Osteocyte (in vitro differentiated cells): ENCODE data around the gene RELB. TPM values are rescaled to one million over a fixed set of nuclear protein-coding genes. Genes with fewer than 3 reads are reported as not detected.

Experiments used
- DNase-seq: peaks from one replicate; pipeline ENCODE4 v3.0.0; 2021; ENCODE audit warnings: mixed read lengths; ENCODE audit not compliant: unreplicated experiment; ENCODE audit errors: extremely low spot score
- H3K27ac Mint-ChIP-seq: one replicate; pipeline ENCODE4 v1.8.0; 2021; ENCODE audit warnings: mild to moderate bottlenecking, mixed read lengths; ENCODE audit not compliant: unreplicated experiment
- H3K27me3 Mint-ChIP-seq: one replicate; pipeline ENCODE4 v1.8.0; 2021; ENCODE audit warnings: mixed read lengths; ENCODE audit not compliant: unreplicated experiment
- H3K36me3 Mint-ChIP-seq: one replicate; pipeline ENCODE4 v1.8.0; 2021; ENCODE audit warnings: mixed read lengths; ENCODE audit not compliant: unreplicated experiment
- H3K4me1 Mint-ChIP-seq: one replicate; pipeline ENCODE4 v1.8.0; 2021; ENCODE audit warnings: mixed read lengths; ENCODE audit not compliant: unreplicated experiment
- H3K4me3 Mint-ChIP-seq: one replicate; pipeline ENCODE4 v1.8.0; 2021; ENCODE audit warnings: mild to moderate bottlenecking, moderate library complexity, mixed read lengths; ENCODE audit not compliant: unreplicated experiment
- H3K9me3 Mint-ChIP-seq: one replicate; pipeline ENCODE4 v1.8.0; 2021; ENCODE audit warnings: mixed read lengths; ENCODE audit not compliant: unreplicated experiment
- CTCF ChIP-seq: fragments of 200-600 bp; sonication (generic); IDR thresholded peaks from 2 replicates; pipeline ENCODE4 v1.5.0; 2021; ENCODE audit warnings: antibody characterized with exemption, mild to moderate bottlenecking, moderate library complexity
- total RNA-seq: library from RNA; stranded (reverse); gene quantifications from 2 replicates; pipeline ENCODE4 v1.2.1, GENCODE V29; 2021

The RELB gene
- total RNA-seq, 1 donor from 2014 or later = 15.1 TPM

GRCh38 chr19:45068041-45068440 is 66.8 kb downstream of the RELB start:
- H3K4me3 Mint-ChIP-seq = no peak overlapping the region
- no peak overlapping the region for H3K27ac Mint-ChIP-seq
- no peaks in the 10 kb centered on the region for H3K4me1 Mint-ChIP-seq
- no peaks in the 10 kb centered on the region for H3K9me3 Mint-ChIP-seq
- no peak for TF ChIP-seq CTCF
- no peaks in the 10 kb centered on the region for H3K27me3 Mint-ChIP-seq
- no peak for DNase-seq
- H3K36me3 Mint-ChIP-seq = peaks cover 26% of the 10 kb centered on the region

- no peak for DNase-seq
- H3K27ac Mint-ChIP-seq = no peak overlapping the region
- TF ChIP-seq CTCF = no peak
- H3K9me3 Mint-ChIP-seq = no peaks in the 10 kb centered on the region
- H3K36me3 Mint-ChIP-seq = peaks cover 23% of the 10 kb centered on the region
- no peak overlapping the region for H3K4me3 Mint-ChIP-seq
- no peaks in the 10 kb centered on the region for H3K27me3 Mint-ChIP-seq
- H3K4me1 Mint-ChIP-seq = no peaks in the 10 kb centered on the region
Measured at GRCh38 chr19:45069056-45069455, 67.8 kb downstream of the RELB start.

GRCh38 chr19:45070214-45070613 is 69.0 kb downstream of the RELB start:
- Mint-ChIP-seq H3K27me3 (no peaks in the 10 kb centered on the region), H3K4me3 (no peak overlapping the region), H3K4me1 (peaks cover 2% of the 10 kb centered on the region), H3K27ac (no peak overlapping the region), H3K9me3 (no peaks in the 10 kb centered on the region), H3K36me3 (peaks cover 20% of the 10 kb centered on the region)
- no peak for DNase-seq
- TF ChIP-seq CTCF = no peak

- no peak for TF ChIP-seq CTCF
- H3K4me3 Mint-ChIP-seq = no peak overlapping the region
- H3K9me3 Mint-ChIP-seq = no peaks in the 10 kb centered on the region
- DNase-seq = no peak
- H3K27me3 Mint-ChIP-seq = no peaks in the 10 kb centered on the region
- H3K36me3 Mint-ChIP-seq = peaks cover 14% of the 10 kb centered on the region
- H3K4me1 Mint-ChIP-seq = peaks cover 2% of the 10 kb centered on the region
- H3K27ac Mint-ChIP-seq = no peak overlapping the region
Measured at GRCh38 chr19:45070861-45071544, 69.7 kb downstream of the RELB start.

- Mint-ChIP-seq H3K36me3 (peaks cover 14% of the 10 kb centered on the region), H3K4me1 (peaks cover 4% of the 10 kb centered on the region), H3K9me3 (no peaks in the 10 kb centered on the region), H3K4me3 (no peak overlapping the region), H3K27me3 (no peaks in the 10 kb centered on the region), H3K27ac (no peak overlapping the region)
- no peak for TF ChIP-seq CTCF
- DNase-seq = no peak
Measured at GRCh38 chr19:45071545-45071938, 70.3 kb downstream of the RELB start.
